PC-3 (cell line): ENCODE measurements around the gene TMEM35A. TPM values are rescaled to one million over a fixed set of nuclear protein-coding genes. Genes with fewer than 3 reads are reported as not detected.

Source experiments
- ATAC-seq: fragments of 200-7000 bp; cut with Tn5 transposase; 2 replicates; pipeline ENCODE4 v1.9.1; 2020; ENCODE audit warnings: mild to moderate bottlenecking, moderate library complexity
- BruUV-seq: library from RNA; stranded (reverse); fragments of 400-500 nt; replicated peaks from 2 replicates; lab custom pipeline; 2021; lab: Mats Ljungman, UMichigan
- CTCF ChIA-PET: fragments of 300-600 bp; sonication (Branson Sonifier 250); formaldehyde crosslinking; loops from one replicate; lab custom pipeline; 2022; ENCODE audit warnings: antibody characterized with exemption; lab: Charles Lee
- POLR2A ChIA-PET: fragments of 300-600 bp; sonication (Branson Sonifier 250); formaldehyde crosslinking; loops from one replicate; lab custom pipeline; 2022; ENCODE audit warnings: antibody characterized with exemption; ENCODE audit not compliant: unreplicated experiment; lab: Charles Lee
- DNase-seq: peaks from one replicate; pipeline ENCODE4 v3.0.0-alpha.2; 2015
- H2AFZ ChIP-seq: fragments of 300-600 bp; sonication (generic); 2 replicates; pipeline ENCODE4 v1.6.0; 2016; ENCODE audit warnings: antibody characterized with exemption, low read length
- H3F3A ChIP-seq: fragments of 300-600 bp; sonication (generic); one replicate; pipeline ENCODE4 v1.6.0; 2017; ENCODE audit warnings: antibody characterized with exemption, low read length, control low read depth, mild to moderate bottlenecking; ENCODE audit not compliant: unreplicated experiment
- H3K27ac ChIP-seq: fragments of 300-600 bp; sonication (generic); 2 replicates; pipeline ENCODE4 v1.5.1; 2016; ENCODE audit warnings: mild to moderate bottlenecking, low read length
- H3K27me3 ChIP-seq: fragments of 300-600 bp; sonication (generic); 2 replicates; pipeline ENCODE4 v1.6.1; 2016; ENCODE audit warnings: low read length, mixed read lengths
- H3K36me3 ChIP-seq: fragments of 300-600 bp; sonication (generic); 2 replicates; pipeline ENCODE4 v1.6.1; 2016; ENCODE audit warnings: low read depth, mixed run types, low read length, mixed read lengths
- H3K4me1 ChIP-seq: fragments of 300-600 bp; sonication (generic); 2 replicates; pipeline ENCODE4 v1.5.1; 2016; ENCODE audit warnings: low read length; ENCODE audit not compliant: insufficient read depth
- H3K4me2 ChIP-seq: fragments of 300-600 bp; sonication (generic); 2 replicates; pipeline ENCODE4 v1.6.0; 2016; ENCODE audit warnings: low read length
- H3K4me3 ChIP-seq: fragments of 300-600 bp; sonication (generic); 2 replicates; pipeline ENCODE4 v1.5.1; 2016; ENCODE audit warnings: mild to moderate bottlenecking, low read length, mixed read lengths
- H3K79me2 ChIP-seq: fragments of 300-600 bp; sonication (generic); 2 replicates; pipeline ENCODE4 v1.6.1; 2017; ENCODE audit warnings: low read length, mixed read lengths
- H3K9ac ChIP-seq: fragments of 300-600 bp; sonication (generic); 2 replicates; pipeline ENCODE4 v1.6.0; 2016; ENCODE audit warnings: mild to moderate bottlenecking, low read length
- H3K9me2 ChIP-seq: fragments of 300-600 bp; sonication (generic); replicated peaks from 2 replicates; pipeline ENCODE4 v1.6.1; 2016; ENCODE audit warnings: mixed run types, low read length, mixed read lengths
- H3K9me3 ChIP-seq: fragments of 300-600 bp; sonication (generic); 2 replicates; pipeline ENCODE4 v1.6.1; 2016; ENCODE audit warnings: low read length, mixed read lengths
- H4K20me1 ChIP-seq: fragments of 300-600 bp; sonication (generic); 2 replicates; pipeline ENCODE4 v1.6.1; 2016; ENCODE audit warnings: low read length, mixed read lengths
- EZH2 ChIP-seq: fragments of 300-600 bp; sonication (generic); IDR thresholded peaks from one replicate; pipeline ENCODE4 v1.6.1; 2017; ENCODE audit warnings: antibody characterized with exemption, mild to moderate bottlenecking, low read length; ENCODE audit not compliant: unreplicated experiment
- EZH2phosphoT487 ChIP-seq: fragments of 300-600 bp; sonication (generic); IDR thresholded peaks from 2 replicates; pipeline ENCODE4 v1.6.1; 2018; ENCODE audit warnings: mild to moderate bottlenecking, antibody characterized with exemption, low read length, borderline replicate concordance
- intact Hi-C: fragments of 100-400 bp; cut with micrococcal nuclease; formaldehyde crosslinking; loops from 2 replicates; pipeline ENCODE4 v1.9.0; 2023
- total RNA-seq: library from RNA; depleted of rRNA; stranded (reverse); fragments of >200 nt; gene quantifications from 2 replicates; pipeline ENCODE4 v1.2.3, GENCODE V29; 2014
- TF ChIP-seq, protein P1 (sequence below): fragments of 300-600 bp; sonication (generic); conservative IDR thresholded peaks from 2 replicates; pipeline ENCODE4 v1.5.1; 2017; ENCODE audit warnings: antibody characterized with exemption, low read depth, mild to moderate bottlenecking, low read length

Gene TMEM35A
- total RNA-seq, 1 experiment from 2014 or later = not detected

DNA sequence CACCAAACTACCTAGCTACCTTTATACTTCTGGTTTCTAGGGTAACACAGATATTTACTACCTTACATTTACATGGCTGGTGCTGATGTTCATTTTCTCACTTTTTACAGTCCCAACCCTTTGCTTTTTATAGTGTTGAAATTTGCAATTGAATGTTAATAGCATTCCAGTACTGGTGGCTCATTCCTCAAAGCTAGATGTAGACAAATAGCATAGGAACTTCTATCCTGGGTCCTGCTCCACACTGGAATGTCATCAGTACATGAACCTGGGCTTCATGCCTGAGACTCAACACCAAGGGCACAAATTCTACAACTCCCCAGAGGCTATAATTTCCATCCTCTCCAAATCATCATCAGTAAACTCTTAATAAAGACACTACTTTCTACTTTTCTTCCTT is 16.5 kb upstream of the TMEM35A start:
- intact Hi-C loops = no loop called here
- TF ChIP-seq, protein P1, sequence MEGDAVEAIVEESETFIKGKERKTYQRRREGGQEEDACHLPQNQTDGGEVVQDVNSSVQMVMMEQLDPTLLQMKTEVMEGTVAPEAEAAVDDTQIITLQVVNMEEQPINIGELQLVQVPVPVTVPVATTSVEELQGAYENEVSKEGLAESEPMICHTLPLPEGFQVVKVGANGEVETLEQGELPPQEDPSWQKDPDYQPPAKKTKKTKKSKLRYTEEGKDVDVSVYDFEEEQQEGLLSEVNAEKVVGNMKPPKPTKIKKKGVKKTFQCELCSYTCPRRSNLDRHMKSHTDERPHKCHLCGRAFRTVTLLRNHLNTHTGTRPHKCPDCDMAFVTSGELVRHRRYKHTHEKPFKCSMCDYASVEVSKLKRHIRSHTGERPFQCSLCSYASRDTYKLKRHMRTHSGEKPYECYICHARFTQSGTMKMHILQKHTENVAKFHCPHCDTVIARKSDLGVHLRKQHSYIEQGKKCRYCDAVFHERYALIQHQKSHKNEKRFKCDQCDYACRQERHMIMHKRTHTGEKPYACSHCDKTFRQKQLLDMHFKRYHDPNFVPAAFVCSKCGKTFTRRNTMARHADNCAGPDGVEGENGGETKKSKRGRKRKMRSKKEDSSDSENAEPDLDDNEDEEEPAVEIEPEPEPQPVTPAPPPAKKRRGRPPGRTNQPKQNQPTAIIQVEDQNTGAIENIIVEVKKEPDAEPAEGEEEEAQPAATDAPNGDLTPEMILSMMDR = no peak
- no peak for TF ChIP-seq EZH2
- TF ChIP-seq EZH2phosphoT487 = no peak
- BruUV-seq = no TSS peak
- no peaks in the 10 kb centered on the region for H3K27me3 ChIP-seq
- H3K4me1 ChIP-seq = 0 out of 2 replicates have a peak, but pooled peaks cover 3% of the 10 kb centered on the region
- ChIA-PET CTCF (no interaction called here), POLR2A (no interaction called here)
- H3F3A ChIP-seq = no peaks in the 10 kb centered on the region
- no peak overlapping the region for H2AFZ ChIP-seq
- no peak overlapping the region for H3K4me3 ChIP-seq
- no peaks in the 10 kb centered on the region for H3K9me2 ChIP-seq
- H3K36me3 ChIP-seq = no peaks in the 10 kb centered on the region
- H3K79me2 ChIP-seq = no peaks in the 10 kb centered on the region
- no peak overlapping the region for H3K9ac ChIP-seq
- DNase-seq (no peak), ATAC-seq (peak; percentile 22; the same call in 1 of the 2 replicates)
- no peak overlapping the region for H3K4me2 ChIP-seq
- no peak overlapping the region for H3K27ac ChIP-seq
- H3K9me3 ChIP-seq = no peaks in the 10 kb centered on the region
- no peaks in the 10 kb centered on the region for H4K20me1 ChIP-seq

DNA sequence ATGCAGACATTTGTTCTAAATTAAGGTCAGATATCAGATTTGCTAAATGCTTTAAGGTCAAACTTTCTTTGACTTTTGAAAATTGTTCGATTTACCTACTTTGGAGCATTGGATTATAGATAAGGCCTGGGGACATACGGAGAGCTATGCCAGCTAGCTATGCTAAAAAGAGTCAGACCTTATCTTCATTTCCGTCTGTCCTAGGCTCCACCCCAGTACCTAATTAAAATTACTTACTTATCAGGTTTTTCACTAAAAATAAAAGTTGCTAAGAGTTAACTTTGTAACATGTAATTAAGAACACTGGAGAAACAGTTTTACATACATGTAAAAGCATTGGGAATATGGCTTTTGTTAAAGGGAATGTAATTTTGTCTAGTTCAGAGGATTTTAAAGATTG is 7.1 kb upstream of the TMEM35A start:
- DNase-seq (no peak), ATAC-seq (no peak)
- Histone ChIP-seq H3F3A (no peaks in the 10 kb centered on the region), H3K4me1 (no peaks in the 10 kb centered on the region), H2AFZ (no peak overlapping the region), H3K36me3 (no peaks in the 10 kb centered on the region), H3K27ac (no peak overlapping the region), H3K79me2 (no peaks in the 10 kb centered on the region), H3K9me3 (no peaks in the 10 kb centered on the region), H3K27me3 (no peaks in the 10 kb centered on the region), H3K9ac (no peak overlapping the region), H3K9me2 (no peaks in the 10 kb centered on the region), H3K4me3 (no peak overlapping the region), H3K4me2 (no peak overlapping the region), H4K20me1 (no peaks in the 10 kb centered on the region)
- POLR2A ChIA-PET = no interaction called here
- intact Hi-C loops = no loop called here
- CTCF ChIA-PET = no interaction called here
- TF ChIP-seq EZH2phosphoT487 (no peak), EZH2 (no peak)
- TF ChIP-seq, protein P1 = no peak
- no TSS peak for BruUV-seq

DNA sequence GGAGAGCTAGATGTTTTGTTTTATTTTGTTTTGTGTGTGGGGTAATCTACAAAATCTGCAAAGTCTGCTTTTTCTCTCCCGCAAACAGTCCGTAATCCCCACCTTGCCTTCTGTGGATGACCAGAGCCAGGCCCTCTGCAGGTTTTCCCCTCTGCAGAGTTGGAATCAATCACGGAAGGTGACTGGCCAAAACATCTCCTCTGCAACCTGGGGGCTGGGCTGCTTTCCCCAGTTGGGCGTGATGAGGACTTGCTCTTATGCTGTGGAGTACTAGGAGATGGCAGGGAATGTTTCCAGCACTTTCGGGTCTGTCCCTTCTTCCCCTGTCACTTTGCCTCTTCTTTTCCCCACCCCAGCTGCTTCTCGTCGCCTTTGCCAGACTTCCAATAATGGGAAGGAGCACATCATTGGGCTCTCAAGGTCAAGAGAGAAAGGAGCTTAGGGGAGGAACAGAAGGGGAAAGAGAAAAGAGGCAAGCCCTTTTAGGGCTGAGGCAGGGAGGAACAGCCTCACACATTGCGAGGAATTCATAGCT is 1.1 kb downstream of the TMEM35A start:
- ATAC-seq (no peak), DNase-seq (no peak)
- H3K4me1 ChIP-seq = no peaks in the 10 kb centered on the region
- no peak overlapping the region for H2AFZ ChIP-seq
- no peaks in the 10 kb centered on the region for H3K9me2 ChIP-seq
- BruUV-seq = no TSS peak
- H3K27ac ChIP-seq = no peak overlapping the region
- TF ChIP-seq, protein P1 = no peak
- TF ChIP-seq EZH2phosphoT487 (no peak), EZH2 (no peak)
- H3K9me3 ChIP-seq = no peaks in the 10 kb centered on the region
- no peak overlapping the region for H3K4me3 ChIP-seq
- intact Hi-C loops = no loop called here
- no peaks in the 10 kb centered on the region for H3K79me2 ChIP-seq
- no peaks in the 10 kb centered on the region for H3K36me3 ChIP-seq
- no peaks in the 10 kb centered on the region for H3F3A ChIP-seq
- POLR2A ChIA-PET = no interaction called here
- no peak overlapping the region for H3K9ac ChIP-seq
- CTCF ChIA-PET = no interaction called here
- no peaks in the 10 kb centered on the region for H4K20me1 ChIP-seq
- H3K4me2 ChIP-seq = no peak overlapping the region
- no peaks in the 10 kb centered on the region for H3K27me3 ChIP-seq
